ENCODE measurements around the gene FBLN2.

The FBLN2 gene

GRCh38 chr3:13676356-13677017, 127.6 kb downstream of the FBLN2 start:
- in situ Hi-C loops (cut with HindIII; ENCODE audit: low pct_ligation_motif_present, low sequenced_read_pairs) = no loop called here
- Histone ChIP-seq H3K27ac (no peak overlapping the region), H3K27me3 (replicated peaks) (no peaks in the 10 kb centered on the region), H3K4me3 (ENCODE audit: low read depth, low read length) (no peak overlapping the region), H3K36me3 (replicated peaks) (no peaks in the 10 kb centered on the region)
- no peak for TF ChIP-seq CTCF (IDR thresholded peaks at IDR 0.05; ENCODE audit: low read depth, low read length, missing control alignments)
- no peak for DNase-seq

- in situ Hi-C loops (cut with HindIII; ENCODE audit: low pct_ligation_motif_present, low sequenced_read_pairs) = no loop called here
- Histone ChIP-seq H3K36me3 (replicated peaks) (no peaks in the 10 kb centered on the region), H3K27ac (no peak overlapping the region), H3K4me3 (ENCODE audit: low read depth, low read length) (no peak overlapping the region), H3K27me3 (replicated peaks) (no peaks in the 10 kb centered on the region)
- no peak for TF ChIP-seq CTCF (IDR thresholded peaks at IDR 0.05; ENCODE audit: low read depth, low read length, missing control alignments)
- DNase-seq = no peak
These were observed 128.3 kb downstream of the FBLN2 start for GRCh38 chr3:13677272-13677671.

- in situ Hi-C loops (cut with HindIII; ENCODE audit: low pct_ligation_motif_present, low sequenced_read_pairs) = no loop called here
- H3K27ac ChIP-seq = no peak overlapping the region
These were observed 133.0 kb downstream of the FBLN2 start for GRCh38 chr3:13681931-13682330.

GRCh38 chr3:13682331-13683013, 133.5 kb downstream of the FBLN2 start:
- no peak overlapping the region for H3K27ac ChIP-seq
- no peak overlapping the region for H3K4me3 ChIP-seq (ENCODE audit: low read depth, low read length)
- no peak for DNase-seq
- H3K36me3 ChIP-seq (replicated peaks) = no peaks in the 10 kb centered on the region
- TF ChIP-seq CTCF (IDR thresholded peaks at IDR 0.05; ENCODE audit: low read depth, low read length, missing control alignments) = no peak
- in situ Hi-C loops (cut with HindIII; ENCODE audit: low pct_ligation_motif_present, low sequenced_read_pairs) = no loop called here
- H3K27me3 ChIP-seq (replicated peaks) = no peaks in the 10 kb centered on the region

More at GRCh38 chr3:13681931-13682330, 133.0 kb downstream of the FBLN2 start:
- no peak for TF ChIP-seq CTCF (IDR thresholded peaks at IDR 0.05; ENCODE audit: low read depth, low read length, missing control alignments)
- H3K36me3 ChIP-seq (replicated peaks) = no peaks in the 10 kb centered on the region
- H3K4me3 ChIP-seq (ENCODE audit: low read depth, low read length) = no peak overlapping the region
- no peak for DNase-seq
- no peaks in the 10 kb centered on the region for H3K27me3 ChIP-seq (replicated peaks)

- no peaks in the 10 kb centered on the region for H3K36me3 ChIP-seq (replicated peaks)
- DNase-seq = no peak
- H3K27me3 ChIP-seq (replicated peaks) = no peaks in the 10 kb centered on the region
- H3K27ac ChIP-seq = no peak overlapping the region
- in situ Hi-C loops (cut with HindIII; ENCODE audit: low pct_ligation_motif_present, low sequenced_read_pairs) = no loop called here
- H3K4me3 ChIP-seq (ENCODE audit: low read depth, low read length) = no peak overlapping the region
- TF ChIP-seq CTCF (IDR thresholded peaks at IDR 0.05; ENCODE audit: low read depth, low read length, missing control alignments) = no peak
These were observed 134.4 kb downstream of the FBLN2 start for GRCh38 chr3:13683288-13683687.

Data from brain microvascular endothelial cell (primary cell).